Neuron (in vitro differentiated cells): ENCODE results near the gene BLCAP.
"Not testable (repeated sequence)": the region's sequence is repeated elsewhere in the genome, so short reads cannot be mapped to it uniquely, and the experiment has no call there.

Source experiments
- H2AFZ ChIP-seq: one replicate; pipeline ENCODE4 v1.6.1; 2013; ENCODE audit warnings: low read depth, mild to moderate bottlenecking, inconsistent platforms, low read length, moderate library complexity
- H3K27me3 ChIP-seq: one replicate; pipeline ENCODE4 v1.6.1; 2013; ENCODE audit warnings: low read length; ENCODE audit not compliant: insufficient read depth
- H3K36me3 ChIP-seq: one replicate; pipeline ENCODE4 v1.6.1; 2013; ENCODE audit warnings: low read length; ENCODE audit not compliant: insufficient read depth
- H3K4me1 ChIP-seq: one replicate; pipeline ENCODE4 v1.6.1; 2013; ENCODE audit warnings: low read length; ENCODE audit not compliant: insufficient read depth
- H3K4me3 ChIP-seq: 2 replicates; pipeline ENCODE4 v1.5.1; 2013; ENCODE audit warnings: mild to moderate bottlenecking, low read length, moderate library complexity
- H3K9me3 ChIP-seq: one replicate; pipeline ENCODE4 v1.6.1; 2013; ENCODE audit warnings: low read length

Gene BLCAP

GRCh38 chr20:37564388-37565133 is 36.9 kb upstream of the BLCAP start:
- no peaks in the 10 kb centered on the region for H3K27me3 ChIP-seq

GRCh38 chr20:37564016-37564387 is 36.3 kb upstream of the BLCAP start:
- Histone ChIP-seq H3K27me3 (no peaks in the 10 kb centered on the region), H2AFZ (peak overlapping the region; percentile 43), H3K4me1 (peaks cover 31% of the 10 kb centered on the region), H3K4me3 (no peak overlapping the region), H3K36me3 (no peaks in the 10 kb centered on the region), H3K9me3 (no peaks in the 10 kb centered on the region)

More at GRCh38 chr20:37564388-37565133, 36.9 kb upstream of the BLCAP start:
- no peaks in the 10 kb centered on the region for H3K36me3 ChIP-seq
- peaks cover 31% of the 10 kb centered on the region for H3K4me1 ChIP-seq
- H2AFZ ChIP-seq = peak overlapping the region; percentile 43
- H3K4me3 ChIP-seq = no peak overlapping the region
- H3K9me3 ChIP-seq = no peaks in the 10 kb centered on the region

DNA sequence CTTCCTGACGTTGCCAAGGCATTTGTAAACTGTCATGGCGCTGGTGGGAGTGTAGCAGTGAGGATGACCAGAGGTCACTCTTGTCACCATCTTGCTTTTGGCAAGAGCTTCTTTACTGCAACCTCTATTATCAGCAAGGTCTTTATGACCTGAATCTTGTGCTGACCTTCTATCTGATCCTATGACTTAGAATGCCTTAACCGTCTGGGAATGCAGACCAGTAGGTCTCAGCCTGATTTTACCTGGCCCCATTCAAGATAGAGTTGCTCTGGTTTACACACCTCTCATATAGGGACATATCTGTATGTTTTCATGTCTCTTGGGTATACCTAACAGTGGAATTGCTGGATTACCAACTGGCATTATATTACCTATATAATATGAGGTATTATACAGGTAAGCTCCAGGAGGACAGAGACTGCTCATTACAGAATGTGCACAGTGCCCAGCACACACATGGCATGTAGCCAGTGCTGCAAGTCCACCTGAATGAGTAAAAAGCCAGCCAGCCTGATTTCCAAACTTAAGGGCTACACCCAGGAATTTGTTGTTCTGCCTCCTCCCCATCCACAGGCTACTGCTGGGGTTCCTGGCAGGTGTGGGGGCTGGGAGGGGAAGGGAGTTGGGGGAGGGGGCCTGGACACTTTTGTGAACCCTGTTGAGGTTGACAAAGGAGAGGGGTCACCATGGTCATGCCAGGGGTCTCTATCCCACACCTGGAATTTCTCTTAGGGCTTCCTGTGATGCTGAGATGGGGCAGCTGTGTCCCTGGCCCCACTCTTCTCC is 35.2 kb upstream of the BLCAP start:
- H3K36me3 ChIP-seq = no peaks in the 10 kb centered on the region
- H2AFZ ChIP-seq = no peak overlapping the region
- no peaks in the 10 kb centered on the region for H3K9me3 ChIP-seq
- H3K4me3 ChIP-seq = no peak overlapping the region
- peaks cover 26% of the 10 kb centered on the region for H3K4me1 ChIP-seq
- H3K27me3 ChIP-seq = no peaks in the 10 kb centered on the region

- Histone ChIP-seq H3K4me1 (peaks cover 7% of the 10 kb centered on the region), H3K36me3 (no peaks in the 10 kb centered on the region), H3K27me3 (no peaks in the 10 kb centered on the region), H3K4me3 (no peak overlapping the region), H2AFZ (no peak overlapping the region), H3K9me3 (no peaks in the 10 kb centered on the region)
Measured at GRCh38 chr20:37560629-37561028, 33.0 kb upstream of the BLCAP start.

DNA sequence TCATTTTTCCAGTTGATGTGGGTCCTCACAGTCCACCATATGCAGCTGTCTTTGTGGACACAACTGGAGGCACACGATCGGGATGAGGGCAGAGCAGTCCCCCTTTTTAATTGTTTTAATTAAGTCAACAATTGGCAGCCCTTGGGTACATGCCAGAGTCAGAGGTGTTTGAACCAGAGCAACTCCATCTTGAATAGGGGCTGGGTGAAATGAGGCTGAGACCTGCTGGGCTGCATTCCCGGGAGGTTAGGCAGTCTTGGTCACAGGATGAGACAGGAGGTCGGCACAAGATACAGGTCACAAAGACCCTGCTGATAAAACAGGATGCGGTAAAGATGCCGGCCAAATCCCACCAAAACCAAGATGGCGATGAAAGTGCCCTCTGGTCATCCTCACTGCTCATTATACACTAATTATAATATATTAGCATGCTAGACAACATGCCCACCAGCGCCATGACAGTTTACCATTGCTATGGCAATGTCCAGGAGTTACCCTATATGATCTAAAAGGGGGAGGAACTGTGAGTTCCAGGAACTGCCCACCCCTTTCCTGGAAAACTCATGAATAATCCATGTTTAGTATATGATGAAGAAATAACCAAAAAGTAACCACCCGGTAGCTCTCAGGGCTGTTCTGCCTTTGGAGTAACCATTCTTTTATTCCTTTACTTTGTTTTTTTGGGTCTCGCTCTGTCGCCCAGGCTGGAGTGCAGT is 31.8 kb upstream of the BLCAP start:
- Histone ChIP-seq H2AFZ (no peak overlapping the region), H3K4me3 (no peak overlapping the region)

DNA sequence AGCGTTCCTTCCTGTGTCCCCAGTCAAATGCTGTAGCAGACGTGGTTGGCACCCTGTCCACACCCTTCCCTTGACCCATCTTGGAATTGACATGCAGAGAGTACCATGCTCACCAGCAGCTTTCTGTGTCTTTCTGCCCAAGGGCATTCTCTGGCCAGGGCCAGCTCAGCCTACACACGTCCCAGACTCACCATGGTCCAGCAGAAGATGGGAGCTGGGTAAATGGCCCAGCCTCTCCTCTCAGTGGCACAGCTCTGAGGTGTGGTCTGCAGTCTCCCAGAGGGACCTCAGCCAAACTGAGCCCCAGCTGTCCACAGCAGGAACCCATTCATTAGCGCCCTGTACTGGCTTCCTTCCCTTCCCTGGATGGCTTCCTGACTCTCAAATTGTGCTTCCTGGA is 31.1 kb upstream of the BLCAP start:
- no peak overlapping the region for H2AFZ ChIP-seq
- H3K36me3 ChIP-seq = no peaks in the 10 kb centered on the region
- H3K4me1 ChIP-seq = no peaks in the 10 kb centered on the region

More for the DNA sequence above, 31.8 kb upstream of the BLCAP start:
- H3K27me3 ChIP-seq = no peaks in the 10 kb centered on the region
- no peaks in the 10 kb centered on the region for H3K4me1 ChIP-seq
- H3K9me3 ChIP-seq = no peaks in the 10 kb centered on the region
- H3K36me3 ChIP-seq = no peaks in the 10 kb centered on the region

DNA sequence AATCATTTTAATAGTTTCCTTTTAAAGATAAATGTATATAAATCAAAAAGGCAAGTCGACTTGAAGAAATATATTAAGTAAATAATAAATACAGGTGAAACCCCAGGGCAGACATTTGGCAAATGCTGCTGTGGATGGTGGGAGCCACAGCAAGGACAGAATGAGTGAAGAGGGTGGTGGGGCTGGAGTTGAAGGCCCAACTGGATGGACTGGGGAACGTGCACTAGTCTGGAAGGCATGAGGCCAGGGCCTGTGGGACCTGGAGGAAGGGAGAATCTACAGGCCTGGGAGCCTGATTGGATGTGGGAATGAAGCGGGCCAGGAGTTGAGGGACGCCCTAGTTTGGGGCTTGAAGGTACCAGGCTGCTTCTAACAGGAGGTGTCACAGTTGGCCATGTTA is 30.6 kb upstream of the BLCAP start:
- Histone ChIP-seq H3K36me3 (no peaks in the 10 kb centered on the region), H3K9me3 (no peaks in the 10 kb centered on the region), H2AFZ (no peak overlapping the region)

More for the DNA sequence above, 31.1 kb upstream of the BLCAP start:
- H3K9me3 ChIP-seq = no peaks in the 10 kb centered on the region
- no peaks in the 10 kb centered on the region for H3K27me3 ChIP-seq
- no peak overlapping the region for H3K4me3 ChIP-seq

DNA sequence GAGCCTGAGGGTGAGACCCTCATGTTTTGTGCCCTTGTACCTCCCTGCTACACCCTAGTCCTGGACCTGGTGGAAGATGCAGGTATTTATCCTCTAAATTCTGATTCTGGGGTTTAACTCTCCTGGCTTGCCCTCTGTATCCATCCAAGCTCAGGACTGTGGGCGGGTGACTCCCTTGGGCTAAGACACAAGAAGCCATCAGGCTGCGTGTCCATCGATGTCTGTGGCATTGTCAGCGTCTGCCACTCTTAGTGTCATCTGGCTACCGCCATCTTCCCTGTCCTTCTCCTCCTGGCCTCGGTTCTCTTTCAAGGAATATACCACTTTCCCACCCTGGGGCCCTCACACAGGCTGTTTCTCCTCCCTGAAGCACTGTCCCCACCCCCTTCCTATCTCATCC is 28.9 kb upstream of the BLCAP start:
- H3K4me1 ChIP-seq = peaks cover 5% of the 10 kb centered on the region
- H3K4me3 ChIP-seq = no peak overlapping the region
- H3K9me3 ChIP-seq = no peaks in the 10 kb centered on the region
- H3K27me3 ChIP-seq = no peaks in the 10 kb centered on the region
- no peaks in the 10 kb centered on the region for H3K36me3 ChIP-seq
- H2AFZ ChIP-seq = no peak overlapping the region

More for the DNA sequence above, 30.6 kb upstream of the BLCAP start:
- Histone ChIP-seq H3K27me3 (no peaks in the 10 kb centered on the region), H3K4me3 (no peak overlapping the region), H3K4me1 (no peaks in the 10 kb centered on the region)

DNA sequence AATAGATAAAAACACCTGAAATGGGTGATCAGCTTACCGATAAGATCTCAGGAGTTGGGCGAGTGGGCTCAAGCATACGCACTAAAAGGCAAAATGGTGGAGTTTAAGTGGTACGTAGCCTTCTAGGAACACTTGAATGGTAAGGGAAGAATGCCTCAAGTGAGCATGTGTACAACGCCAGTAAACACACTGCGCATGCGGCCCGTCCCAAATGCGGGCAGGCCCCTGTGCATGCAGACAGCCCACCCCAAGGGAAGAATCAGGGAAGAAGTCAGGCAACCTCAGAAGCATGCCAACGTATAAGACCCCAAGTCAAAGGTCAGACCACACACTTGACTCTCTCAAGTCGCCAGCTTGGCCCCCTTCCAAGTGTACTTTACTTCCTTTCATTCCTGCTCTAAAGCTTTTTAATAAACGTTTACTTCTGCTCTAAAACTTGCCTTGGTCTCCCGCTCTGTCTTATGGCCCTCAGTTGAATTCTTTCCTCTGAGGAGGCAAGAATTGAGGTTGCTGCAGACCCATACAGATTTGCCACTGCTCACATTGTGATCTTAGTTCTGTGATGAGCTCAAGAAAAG is 27.1 kb upstream of the BLCAP start:
- H3K4me1 ChIP-seq, H3K9me3 ChIP-seq, H3K27me3 ChIP-seq, H2AFZ ChIP-seq, H3K36me3 ChIP-seq, H3K4me3 ChIP-seq: not testable (repeated sequence)

- H3K9me3 ChIP-seq = no peaks in the 10 kb centered on the region
- H3K27me3 ChIP-seq = no peaks in the 10 kb centered on the region
- H3K4me1 ChIP-seq = peaks cover 5% of the 10 kb centered on the region
- H3K4me3 ChIP-seq = no peak overlapping the region
- H2AFZ ChIP-seq = peak overlapping the region; percentile 36
- H3K36me3 ChIP-seq = no peaks in the 10 kb centered on the region
Measured at GRCh38 chr20:37552415-37552814, 24.7 kb upstream of the BLCAP start.

DNA sequence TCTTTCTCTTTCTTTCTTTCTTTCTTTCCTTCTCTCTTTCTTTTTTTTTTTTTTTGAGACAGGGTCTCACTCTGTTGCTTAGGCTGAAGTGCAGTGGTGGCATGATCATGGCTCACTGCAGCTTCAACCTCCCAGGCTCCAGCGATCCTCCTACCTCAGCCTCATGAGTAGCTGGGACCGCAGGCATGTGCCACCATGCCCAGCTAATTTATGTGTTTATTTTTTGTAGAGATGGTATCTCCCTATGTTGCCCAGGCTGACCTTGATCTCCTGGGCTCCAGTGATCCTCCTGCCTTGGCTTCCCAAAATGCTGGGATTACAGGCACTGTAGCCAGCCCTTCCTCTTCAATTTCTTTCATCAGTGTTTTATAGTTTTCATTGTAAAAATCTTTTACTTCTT is 24.0 kb upstream of the BLCAP start:
- not testable (repeated sequence) for H3K4me3 ChIP-seq, H3K27me3 ChIP-seq, H3K4me1 ChIP-seq, H3K36me3 ChIP-seq, H2AFZ ChIP-seq, H3K9me3 ChIP-seq

GRCh38 chr20:37550101-37550920 is 22.6 kb upstream of the BLCAP start:
- not testable (repeated sequence) for H3K4me3 ChIP-seq, H2AFZ ChIP-seq, H3K27me3 ChIP-seq, H3K36me3 ChIP-seq, H3K4me1 ChIP-seq, H3K9me3 ChIP-seq
